ENCODE results near the gene ITGA6. TPM values are rescaled to one million over a fixed set of nuclear protein-coding genes. Genes with fewer than 3 reads are reported as not detected.

The ITGA6 gene
- total RNA-seq, 1 donor from 2014 or later = 71.6 TPM

GRCh38 chr2:172415865-172416183, 11.6 kb upstream of the ITGA6 start:
- no peak for DNase-seq (ENCODE audit: low spot score)

GRCh38 chr2:172416447-172417058, 10.8 kb upstream of the ITGA6 start:
- no peak for DNase-seq (ENCODE audit: low spot score)

- no peak for DNase-seq (ENCODE audit: low spot score)
These were observed 7.2 kb upstream of the ITGA6 start for GRCh38 chr2:172420216-172420615.

- DNase-seq (ENCODE audit: low spot score) = no peak
These were observed 4.2 kb upstream of the ITGA6 start for GRCh38 chr2:172423160-172423559.

- no peak for DNase-seq (ENCODE audit: low spot score)
These were observed 2.0 kb upstream of the ITGA6 start for GRCh38 chr2:172425336-172425735.

DNA sequence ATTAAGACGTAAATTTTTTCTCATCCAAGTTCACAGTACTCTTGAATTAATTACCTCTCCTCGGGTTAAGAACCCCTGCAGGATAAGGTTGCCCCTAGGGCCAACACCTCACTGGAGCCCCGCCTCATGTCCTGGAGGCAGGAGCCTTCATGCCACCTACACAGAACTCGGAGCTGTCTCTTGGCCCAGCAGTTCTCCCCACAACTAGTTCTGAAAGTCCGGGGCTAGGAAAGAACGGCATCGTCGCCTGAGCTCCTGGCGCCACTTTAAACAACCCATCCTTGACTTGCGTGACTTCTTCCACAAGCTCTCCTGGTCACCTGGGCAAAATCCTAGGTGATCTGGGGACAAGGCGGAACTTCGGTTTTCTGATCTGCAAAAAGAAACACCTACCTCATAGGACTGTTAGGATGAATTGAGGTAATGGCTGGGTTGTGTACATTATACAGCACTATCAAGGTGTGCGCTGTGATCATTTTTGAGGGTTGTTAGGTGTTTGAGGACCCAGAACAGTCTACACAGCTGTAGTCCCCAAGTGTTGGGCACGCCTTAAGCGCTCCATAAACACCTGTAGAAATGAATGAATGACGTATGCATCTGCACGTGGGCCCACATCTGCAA, 641 bp upstream of the ITGA6 start:
- no peak for DNase-seq (ENCODE audit: low spot score)

DNA sequence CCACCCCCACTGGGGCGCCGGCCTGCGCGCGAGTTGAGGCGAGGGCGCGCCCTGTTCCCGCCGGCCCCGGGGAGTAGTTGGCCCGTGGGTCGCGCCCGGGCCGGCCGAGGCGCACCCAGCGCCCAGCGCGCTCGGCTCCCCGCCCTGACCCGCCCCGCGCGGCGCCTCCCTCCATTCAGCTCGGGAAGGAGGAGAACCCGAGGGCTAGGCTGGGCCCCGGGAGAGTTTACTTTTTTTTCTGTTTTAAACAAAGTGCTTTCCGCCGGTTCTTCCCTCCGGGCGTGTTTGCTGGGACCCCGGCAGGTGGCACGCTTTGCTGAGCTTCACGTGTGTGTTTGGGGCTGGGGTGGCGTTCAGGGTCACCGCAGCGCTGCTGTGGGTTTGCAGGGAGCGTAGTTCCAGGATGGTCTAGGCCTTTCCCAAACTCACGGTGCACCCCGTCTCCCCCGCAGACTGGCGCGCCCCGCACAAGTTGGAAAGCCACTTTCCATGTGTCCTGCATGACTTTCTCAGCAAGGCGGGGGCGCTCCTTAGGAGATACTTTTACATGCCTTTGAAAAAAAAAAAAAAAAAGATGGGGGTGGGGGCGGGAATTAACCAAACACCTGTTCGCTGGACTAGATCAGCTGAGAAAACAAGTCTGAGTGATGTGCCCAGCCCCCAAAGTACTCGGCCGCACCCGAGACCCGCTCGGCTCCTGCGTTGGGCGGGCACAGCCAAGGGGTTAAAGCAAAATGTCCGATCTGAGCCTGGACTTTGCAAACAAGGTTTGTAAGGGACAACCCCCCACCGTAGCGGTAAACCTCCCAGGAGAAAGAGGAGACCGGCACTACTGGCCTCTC, 825 bp downstream of the ITGA6 start:
- no peak for DNase-seq (ENCODE audit: low spot score)

DNA sequence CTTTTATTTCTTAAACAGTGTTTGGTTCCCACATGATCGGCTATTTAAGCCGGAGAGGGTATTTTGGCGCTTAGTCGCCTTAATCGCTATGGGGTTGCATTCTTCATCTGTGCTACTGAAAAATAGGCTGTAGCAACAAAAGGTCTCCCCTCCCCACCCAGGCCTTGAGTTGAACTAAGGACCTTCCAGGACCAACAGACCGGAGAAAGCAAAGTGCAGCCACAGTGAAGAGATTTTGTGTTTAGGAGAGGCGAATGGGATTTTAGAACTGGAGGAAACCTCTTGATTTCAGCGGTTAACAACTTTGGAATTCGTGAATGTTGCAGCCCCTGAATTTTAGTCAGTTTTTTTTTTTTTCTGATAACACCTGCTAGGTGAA, 1.4 kb downstream of the ITGA6 start:
- DNase-seq (ENCODE audit: low spot score) = no peak

GRCh38 chr2:172429301-172429968, 2.0 kb downstream of the ITGA6 start:
- no peak for DNase-seq (ENCODE audit: low spot score)

- DNase-seq (ENCODE audit: low spot score) = no peak
These were observed 2.6 kb downstream of the ITGA6 start for GRCh38 chr2:172430027-172430426.

DNA sequence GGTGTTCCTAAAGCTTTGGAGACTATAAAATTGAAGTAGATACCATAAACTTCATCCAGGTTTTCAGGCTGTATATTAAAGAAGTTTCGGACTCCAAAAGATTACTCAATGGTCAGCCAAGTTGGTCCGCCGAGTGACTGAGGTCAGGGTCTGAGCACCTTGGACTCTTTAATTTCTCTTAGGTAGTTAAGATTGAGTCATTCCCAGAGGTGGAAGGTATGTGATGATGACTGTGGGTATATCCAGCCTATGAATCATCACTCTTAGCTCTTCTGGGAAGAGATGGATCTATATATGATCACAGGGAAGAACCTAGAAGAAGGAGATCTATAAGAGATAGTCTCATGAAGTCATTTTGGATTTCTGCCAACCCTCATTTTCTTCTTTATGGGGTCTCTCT, 3.3 kb downstream of the ITGA6 start:
- DNase-seq (ENCODE audit: low spot score) = no peak

DNA sequence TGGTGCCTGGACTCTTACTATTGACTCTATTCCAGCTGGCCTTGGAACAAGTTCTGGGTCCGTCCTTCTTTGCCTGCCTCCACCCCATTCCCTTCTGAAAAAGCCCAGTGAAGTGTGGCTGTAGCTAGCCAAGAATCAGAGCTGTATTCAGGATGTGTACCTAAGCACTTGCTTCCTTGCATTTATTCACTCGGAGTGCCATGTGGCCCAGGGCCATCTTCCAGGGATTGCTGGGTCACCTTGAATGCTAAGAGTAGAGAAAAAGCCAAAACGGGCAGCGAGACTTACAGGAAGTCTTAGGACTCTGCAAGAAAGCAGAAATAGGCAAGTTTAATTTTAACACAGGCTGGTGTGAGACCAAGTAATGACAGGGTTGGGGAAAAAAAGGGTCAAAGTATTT, 4.1 kb downstream of the ITGA6 start:
- no peak for DNase-seq (ENCODE audit: low spot score)

DNA sequence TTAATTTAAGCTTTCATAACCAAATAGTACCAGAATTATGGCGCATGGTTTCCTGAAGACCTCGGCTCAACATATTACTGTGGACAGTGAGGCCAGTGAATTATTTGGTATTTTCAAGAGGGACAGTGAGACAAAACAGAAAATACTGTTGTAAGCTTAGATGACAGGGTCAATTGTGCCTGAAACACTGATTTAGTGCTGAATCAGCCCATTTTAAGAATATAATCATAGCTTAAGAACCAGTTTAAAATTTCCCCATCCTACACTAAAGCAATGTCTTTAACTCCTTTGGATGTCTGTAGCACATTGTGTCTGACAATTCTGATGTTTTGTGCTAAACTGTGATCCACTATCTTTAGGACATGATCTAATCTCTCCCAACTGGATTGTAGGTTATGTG, 4.6 kb downstream of the ITGA6 start:
- no peak for DNase-seq (ENCODE audit: low spot score)

- DNase-seq (ENCODE audit: low spot score) = no peak
These were observed 5.8 kb downstream of the ITGA6 start for GRCh38 chr2:172433144-172433543.

DNA sequence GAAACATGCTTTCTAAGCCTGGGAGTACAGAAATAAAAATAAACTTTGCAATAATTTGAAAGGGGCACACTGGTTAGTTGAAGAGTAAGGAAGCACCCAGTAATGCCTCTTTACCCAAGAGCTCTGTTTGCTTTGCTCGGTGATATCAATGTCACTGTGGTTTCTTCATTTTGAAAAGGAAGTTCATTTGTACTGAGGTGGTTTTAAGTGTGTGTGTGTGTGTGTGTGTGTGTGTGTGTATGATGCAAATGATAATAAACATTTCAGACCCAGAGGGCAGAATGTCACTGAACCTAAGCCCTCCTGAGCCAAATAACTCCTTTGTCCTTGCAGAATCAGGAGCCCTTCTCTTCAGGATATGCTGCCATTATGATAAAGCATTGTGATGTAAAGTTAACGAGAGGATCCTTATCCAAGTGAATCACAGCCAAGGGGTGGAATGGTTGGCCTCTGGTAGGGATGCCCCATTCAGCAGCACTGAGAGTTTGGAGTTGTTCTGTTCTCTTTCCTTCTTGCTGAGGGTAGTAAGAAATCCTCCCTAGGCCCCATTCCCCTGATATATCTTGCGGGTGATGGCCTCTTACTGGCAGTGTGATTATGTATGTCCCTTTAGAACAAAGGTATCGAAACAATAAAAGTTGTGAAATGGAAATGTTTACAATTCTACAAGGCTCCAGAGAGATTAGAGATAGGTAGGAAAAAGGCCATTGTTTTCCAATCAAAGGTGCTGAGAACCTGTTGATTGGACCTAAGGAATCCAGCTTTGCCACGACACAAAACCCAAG, 7.6 kb downstream of the ITGA6 start:
- no peak for DNase-seq (ENCODE audit: low spot score)

DNA sequence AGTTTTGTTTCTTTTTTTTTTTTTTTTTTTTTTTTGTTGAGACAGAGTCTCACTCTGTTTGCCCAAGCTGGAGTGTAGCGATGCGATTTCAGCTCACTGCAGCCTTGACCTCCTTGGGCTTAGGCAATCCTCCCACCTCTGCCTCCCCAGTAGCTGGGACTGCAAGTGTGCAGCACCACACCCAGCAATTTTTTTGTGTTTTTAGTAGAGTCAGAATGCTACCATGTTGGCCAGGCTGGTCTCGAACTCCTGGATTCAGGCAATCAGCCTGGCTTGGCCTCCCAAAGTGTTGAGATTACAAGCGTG, 8.2 kb downstream of the ITGA6 start:
- DNase-seq (ENCODE audit: low spot score) = no peak

DNA sequence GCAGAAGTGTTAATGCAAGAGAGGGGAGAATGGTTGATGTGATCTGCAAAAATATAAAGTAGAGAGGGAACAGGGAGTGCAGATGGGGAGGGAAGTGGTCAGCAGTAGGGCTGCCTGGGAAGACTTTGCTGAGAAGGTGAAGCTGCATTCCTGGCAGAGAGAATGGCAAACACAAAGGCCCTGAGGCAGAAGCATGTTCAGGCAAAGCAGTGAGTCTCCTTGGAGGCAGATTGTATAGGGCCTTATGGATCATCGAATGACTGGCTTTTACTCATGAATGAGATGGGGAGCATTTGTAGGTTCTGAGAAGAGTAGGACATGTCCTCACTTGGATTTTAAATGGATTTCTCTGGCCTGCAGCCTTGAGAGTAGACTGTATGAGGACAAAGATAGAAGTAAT, 9.5 kb downstream of the ITGA6 start:
- DNase-seq (ENCODE audit: low spot score) = no peak

GRCh38 chr2:172437419-172438341, 10.3 kb downstream of the ITGA6 start:
- no peak for DNase-seq (ENCODE audit: low spot score)

DNA sequence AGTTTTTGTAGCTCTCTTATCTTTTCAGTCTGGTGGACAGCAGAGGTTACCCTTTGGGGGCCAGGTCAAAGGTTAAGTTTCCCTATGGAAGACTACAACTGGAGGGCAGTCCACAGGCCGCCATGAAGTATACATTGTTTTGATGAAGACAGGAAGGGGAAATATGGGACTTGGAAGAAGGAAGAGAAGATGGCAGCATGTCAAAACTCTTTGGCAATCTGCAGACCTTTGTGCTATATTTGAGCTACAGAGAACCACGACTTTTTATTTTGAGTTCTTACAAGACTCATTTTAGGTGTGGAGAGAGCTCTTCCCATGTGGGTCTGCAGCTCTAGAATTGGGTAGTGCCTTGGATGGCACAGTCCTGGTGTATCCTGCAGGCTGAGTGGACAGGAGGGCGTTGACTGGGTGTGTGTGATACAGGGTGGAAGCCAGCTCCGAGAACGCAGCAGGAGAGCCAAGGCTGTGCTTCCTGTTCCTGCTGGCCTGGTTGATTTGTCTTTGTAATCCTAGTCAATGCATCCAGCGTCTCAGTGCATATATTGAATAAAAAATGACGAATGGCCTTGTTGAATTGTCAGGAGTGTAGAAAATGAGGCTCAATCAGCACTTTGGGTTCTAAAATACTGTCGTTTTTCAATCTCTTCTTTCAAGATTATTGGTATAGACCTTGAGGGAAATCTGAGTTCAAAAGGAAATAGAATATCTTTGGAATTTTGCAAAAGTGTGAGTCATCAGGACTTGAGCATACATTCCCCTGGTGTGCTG, 11.5 kb downstream of the ITGA6 start:
- no peak for DNase-seq (ENCODE audit: low spot score)

DNA sequence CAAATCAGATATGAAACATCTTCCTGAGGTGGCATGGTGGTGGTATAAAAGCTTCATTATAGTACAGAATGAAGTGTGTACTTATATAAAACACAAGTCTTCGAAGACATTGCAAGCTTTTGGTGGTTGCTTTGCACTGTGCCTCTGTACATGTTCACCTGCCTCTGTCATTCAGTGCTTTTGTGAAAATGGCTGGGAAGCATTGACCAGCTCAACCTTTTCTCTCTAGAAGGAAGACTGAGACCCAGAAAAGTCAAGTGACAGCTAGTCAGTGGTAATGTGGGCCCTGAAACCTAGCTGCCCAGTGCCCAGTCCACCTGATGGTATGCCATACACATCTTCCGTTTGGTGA, 12.1 kb downstream of the ITGA6 start:
- no peak for DNase-seq (ENCODE audit: low spot score)
